HEK293 (cell line): ENCODE results near the gene PRKAB1.

ENCODE experiments used
- CTCF ChIA-PET: fragments of 350-600 bp; formaldehyde crosslinking; extraction: SDS; loops from one replicate; lab custom pipeline; 2021; ENCODE audit warnings: antibody characterized with exemption; lab: Yijun Ruan, JAX
- POLR2A ChIA-PET: fragments of 300-600 bp; formaldehyde crosslinking; extraction: SDS; loops from one replicate; lab custom pipeline; 2020; ENCODE audit warnings: antibody characterized with exemption, inconsistent platforms; lab: Yijun Ruan, JAX
- H3K27ac ChIP-seq: fragments of 200-500 bp; sonication (Bioruptor generic); 2 replicates; pipeline ENCODE4 v1.5.1; 2014; ENCODE audit warnings: low read depth, low read length, control low read depth, inconsistent platforms; ENCODE audit errors: extremely low read depth
- H3K36me3 ChIP-seq, 2 experiments: fragments of 200-500 bp in 1 of 2; sonication (Bioruptor generic) in 1 of 2; 1 replicate in 1 of 2; 2 replicates in 1 of 2; pipeline ENCODE4 v1.5.1; 2014 to 2017; ENCODE audit warnings: inconsistent platforms in 2 of 2, low read length in 2 of 2; ENCODE audit not compliant: control insufficient read depth in 2 of 2, insufficient read depth in 1 of 2
- H3K4me1 ChIP-seq: fragments of 200-500 bp; sonication (Bioruptor generic); 2 replicates; pipeline ENCODE4 v1.5.1; 2014; ENCODE audit warnings: mild to moderate bottlenecking, low read length, inconsistent platforms; ENCODE audit not compliant: control insufficient read depth, insufficient read depth
- H3K4me3 ChIP-seq: 2 replicates; pipeline ENCODE4 v1.5.1; 2011; ENCODE audit warnings: low read depth, mild to moderate bottlenecking, control low read depth, low read length, moderate library complexity
- H3K9me3 ChIP-seq: fragments of 200-500 bp; sonication (Bioruptor generic); 2 replicates; pipeline ENCODE4 v1.5.1; 2014; ENCODE audit warnings: low read depth, low read length, inconsistent platforms; ENCODE audit not compliant: control insufficient read depth, insufficient read depth
- ATF2 ChIP-seq: fragments of 450-650 bp; formaldehyde crosslinking; IDR thresholded peaks from 2 replicates; pipeline ENCODE4 v1.5.1; 2016; ENCODE audit warnings: missing biosample characterization, missing genetic modification characterization, low read depth
- GLI4 ChIP-seq: fragments of 450-650 bp; formaldehyde crosslinking; IDR thresholded peaks from 2 replicates; pipeline ENCODE4 v1.5.1; 2016; ENCODE audit warnings: missing biosample characterization, missing genetic modification characterization
- OVOL3 ChIP-seq: fragments of 450-650 bp; formaldehyde crosslinking; IDR thresholded peaks from 2 replicates; pipeline ENCODE4 v1.5.1; 2016; ENCODE audit warnings: missing biosample characterization, missing genetic modification characterization
- RBAK ChIP-seq: fragments of 450-650 bp; formaldehyde crosslinking; IDR thresholded peaks from 2 replicates; pipeline ENCODE4 v1.5.1; 2016; ENCODE audit warnings: missing biosample characterization, missing genetic modification characterization
- SALL2 ChIP-seq: fragments of 450-650 bp; formaldehyde crosslinking; IDR thresholded peaks from 2 replicates; pipeline ENCODE4 v1.5.0; 2017; ENCODE audit warnings: missing biosample characterization, mild to moderate bottlenecking, missing genetic modification characterization, borderline replicate concordance
- ZBTB1 ChIP-seq: fragments of 450-650 bp; formaldehyde crosslinking; IDR thresholded peaks from 2 replicates; pipeline ENCODE4 v1.5.1; 2016; ENCODE audit warnings: missing biosample characterization, missing genetic modification characterization
- ZBTB48 ChIP-seq: fragments of 450-650 bp; formaldehyde crosslinking; IDR thresholded peaks from 2 replicates; pipeline ENCODE4 v1.5.1; 2016; ENCODE audit warnings: missing biosample characterization, missing genetic modification characterization
- ZNF10 ChIP-seq: fragments of 450-650 bp; formaldehyde crosslinking; IDR thresholded peaks from 2 replicates; pipeline ENCODE4 v1.5.1; 2017; ENCODE audit warnings: missing biosample characterization, missing genetic modification characterization
- ZNF112 ChIP-seq: fragments of 450-650 bp; formaldehyde crosslinking; IDR thresholded peaks from 2 replicates; pipeline ENCODE4 v1.5.0; 2017; ENCODE audit warnings: missing biosample characterization, missing genetic modification characterization
- ZNF114 ChIP-seq: fragments of 450-650 bp; formaldehyde crosslinking; IDR thresholded peaks from 2 replicates; pipeline ENCODE4 v1.5.0; 2017; ENCODE audit warnings: missing biosample characterization, missing genetic modification characterization
- ZNF19 ChIP-seq: fragments of 450-650 bp; formaldehyde crosslinking; IDR thresholded peaks from 2 replicates; pipeline ENCODE4; 2016; ENCODE audit warnings: missing biosample characterization, missing genetic modification characterization, low read depth
- ZNF2 ChIP-seq: fragments of 450-650 bp; formaldehyde crosslinking; IDR thresholded peaks from 2 replicates; pipeline ENCODE4 v1.5.1; 2016; ENCODE audit warnings: missing biosample characterization, missing genetic modification characterization
- ZNF24 ChIP-seq: fragments of 450-650 bp; formaldehyde crosslinking; IDR thresholded peaks from 2 replicates; pipeline ENCODE4 v1.5.1; 2016; ENCODE audit warnings: missing biosample characterization, missing genetic modification characterization
- ZNF274 ChIP-seq, 2 experiments: fragments of 200-500 bp in 1 of 2; fragments of 450-650 bp in 1 of 2; sonication (Bioruptor generic) in 1 of 2; formaldehyde crosslinking in 1 of 2; IDR thresholded peaks; 2 replicates each; pipeline versions ENCODE4 v1.5.1 to v1.6.1; 2014 to 2016; ENCODE audit warnings: borderline replicate concordance in 1 of 2, inconsistent platforms in 1 of 2, low read length in 1 of 2, missing biosample characterization in 1 of 2, missing genetic modification characterization in 1 of 2
- ZNF335 ChIP-seq: fragments of 450-650 bp; formaldehyde crosslinking; conservative IDR thresholded peaks from 2 replicates; pipeline ENCODE4 v1.5.1; 2016; ENCODE audit warnings: missing biosample characterization, missing genetic modification characterization
- ZNF366 ChIP-seq: fragments of 450-650 bp; formaldehyde crosslinking; conservative IDR thresholded peaks from 2 replicates; pipeline ENCODE4 v1.5.1; 2016; ENCODE audit warnings: missing biosample characterization, missing genetic modification characterization
- ZNF394 ChIP-seq: fragments of 450-650 bp; formaldehyde crosslinking; IDR thresholded peaks from 2 replicates; pipeline ENCODE4 v1.5.1; 2016; ENCODE audit warnings: missing biosample characterization, missing genetic modification characterization, mild to moderate bottlenecking, moderate library complexity, borderline replicate concordance
- ZNF404 ChIP-seq: fragments of 450-650 bp; formaldehyde crosslinking; IDR thresholded peaks from 2 replicates; pipeline ENCODE4 v1.5.1; 2017; ENCODE audit warnings: missing biosample characterization, missing genetic modification characterization
- ZNF433 ChIP-seq: fragments of 450-650 bp; formaldehyde crosslinking; IDR thresholded peaks from 2 replicates; pipeline ENCODE4 v1.5.1; 2016; ENCODE audit warnings: missing biosample characterization, missing genetic modification characterization, low read depth
- ZNF510 ChIP-seq: fragments of 450-650 bp; formaldehyde crosslinking; IDR thresholded peaks from 2 replicates; pipeline ENCODE4 v1.5.1; 2018; ENCODE audit warnings: mild to moderate bottlenecking, missing genetic modification characterization, missing biosample characterization; ENCODE audit not compliant: insufficient replicate concordance
- ZNF624 ChIP-seq: fragments of 450-650 bp; formaldehyde crosslinking; IDR thresholded peaks from 2 replicates; pipeline ENCODE4 v1.5.1; 2017; ENCODE audit warnings: missing biosample characterization, missing genetic modification characterization
- ZNF677 ChIP-seq: fragments of 450-650 bp; IDR thresholded peaks from 2 replicates; pipeline ENCODE4 v1.5.0; 2018; ENCODE audit warnings: missing biosample characterization, mild to moderate bottlenecking, missing genetic modification characterization, moderate library complexity
- ZNF701 ChIP-seq: fragments of 450-650 bp; formaldehyde crosslinking; IDR thresholded peaks from 2 replicates; pipeline ENCODE4 v1.5.1; 2016; ENCODE audit warnings: missing biosample characterization, missing genetic modification characterization
- ZNF704 ChIP-seq: fragments of 450-650 bp; formaldehyde crosslinking; IDR thresholded peaks from 2 replicates; pipeline ENCODE4 v1.5.1; 2016; ENCODE audit warnings: missing biosample characterization, missing genetic modification characterization
- ZNF707 ChIP-seq: fragments of 450-650 bp; formaldehyde crosslinking; IDR thresholded peaks from 2 replicates; pipeline ENCODE4 v1.5.1; 2016; ENCODE audit warnings: missing biosample characterization, missing genetic modification characterization
- ZSCAN16 ChIP-seq: fragments of 450-650 bp; formaldehyde crosslinking; IDR thresholded peaks from 2 replicates; pipeline ENCODE4 v1.5.1; 2016; ENCODE audit warnings: missing biosample characterization, missing genetic modification characterization
- ZSCAN18 ChIP-seq: fragments of 450-650 bp; formaldehyde crosslinking; IDR thresholded peaks from 2 replicates; pipeline ENCODE4 v1.5.1; 2016; ENCODE audit warnings: missing biosample characterization, missing genetic modification characterization

PRKAB1 gene

GRCh38 chr12:119634743-119635142 lies 33.2 kb upstream of the PRKAB1 start:
- POLR2A ChIA-PET = no interaction called here
- H3K4me1 ChIP-seq = no peaks in the 10 kb centered on the region
- no peaks in the 10 kb centered on the region for H3K9me3 ChIP-seq
- CTCF ChIA-PET = interaction anchor here (0.6 to 1.5 kb wide), 3 partner anchors 9 to 31 kb away, joined by 3 read pairs; no protein-coding TSS in a partner anchor
- no peak for TF ChIP-seq ZNF19 (tag by site-specific recombination)
- TF ChIP-seq, all 188 proteins: peak for 0
- H3K4me3 ChIP-seq = no peak overlapping the region
- no peak overlapping the region for H3K27ac ChIP-seq
- H3K36me3 ChIP-seq = no peaks in the 10 kb centered on the region

- POLR2A ChIA-PET = no interaction called here
- Histone ChIP-seq H3K9me3 (no peaks in the 10 kb centered on the region), H3K4me1 (no peaks in the 10 kb centered on the region), H3K36me3 (no peaks in the 10 kb centered on the region), H3K4me3 (no peak overlapping the region), H3K27ac (no peak overlapping the region)
- CTCF ChIA-PET = interaction anchor here (0.5 to 1.6 kb wide), 11 partner anchors 9 to 1497 kb away, joined by 3 to 7 read pairs (median 3); no protein-coding TSS in a partner anchor
- TF ChIP-seq GLI4 (tag by site-specific recombination) (no peak), ZNF10 (tag by site-specific recombination) (no peak), ATF2 (tag by site-specific recombination) (no peak), ZNF394 (tag by site-specific recombination) (no peak), ZNF510 (no peak), ZSCAN16 (tag by site-specific recombination) (no peak), ZNF704 (no peak), ZNF366 (tag by site-specific recombination) (no peak), ZNF24 (tag by site-specific recombination) (no peak), ZNF114 (tag by site-specific recombination) (no peak), ZNF274 (IDR thresholded peaks at IDR 0.05; ENCODE audit: low read length) (no peak), ZNF274 (tag by site-specific recombination; IDR thresholded peaks at IDR 0.05; ENCODE audit: borderline replicate concordance) (no peak), ZSCAN18 (no peak), ZNF677 (tag by site-specific recombination) (no peak), RBAK (tag by site-specific recombination) (no peak), ZNF707 (tag by site-specific recombination) (no peak), ZBTB1 (tag by site-specific recombination) (no peak), SALL2 (tag by site-specific recombination) (no peak)
Observed at GRCh38 chr12:119642986-119643385, 24.9 kb upstream of the PRKAB1 start.

- H3K27ac ChIP-seq = no peak overlapping the region
- no peaks in the 10 kb centered on the region for H3K9me3 ChIP-seq
- ChIA-PET CTCF (interaction anchor here (1.0 kb wide), 1 partner anchor 64 kb away, joined by 5 read pairs; no protein-coding TSS in a partner anchor), POLR2A (no interaction called here)
- no peaks in the 10 kb centered on the region for H3K4me1 ChIP-seq
- H3K4me3 ChIP-seq = no peak overlapping the region
- H3K36me3 ChIP-seq = no peaks in the 10 kb centered on the region
- TF ChIP-seq ZNF433 (no peak), ZNF335 (tag by site-specific recombination) (no peak), ZBTB48 (tag by site-specific recombination) (no peak), ZNF701 (tag by site-specific recombination) (no peak), ZNF112 (tag by site-specific recombination) (no peak), ZNF624 (tag by site-specific recombination) (no peak), ZNF404 (tag by site-specific recombination) (no peak), ZNF2 (tag by site-specific recombination) (no peak), ZNF704 (no peak), RBAK (tag by site-specific recombination) (no peak), OVOL3 (no peak)
Observed at GRCh38 chr12:119644930-119645329, 23.0 kb upstream of the PRKAB1 start.
